ENCODE results near the gene AHNAK2. TPM values are rescaled to one million over a fixed set of nuclear protein-coding genes. Genes with fewer than 3 reads are reported as not detected.

Gene AHNAK2
- total and polyA plus RNA-seq, 2 donors (not counting 1 experiment from before 2014, with no cell fraction given), result not detected

DNA sequence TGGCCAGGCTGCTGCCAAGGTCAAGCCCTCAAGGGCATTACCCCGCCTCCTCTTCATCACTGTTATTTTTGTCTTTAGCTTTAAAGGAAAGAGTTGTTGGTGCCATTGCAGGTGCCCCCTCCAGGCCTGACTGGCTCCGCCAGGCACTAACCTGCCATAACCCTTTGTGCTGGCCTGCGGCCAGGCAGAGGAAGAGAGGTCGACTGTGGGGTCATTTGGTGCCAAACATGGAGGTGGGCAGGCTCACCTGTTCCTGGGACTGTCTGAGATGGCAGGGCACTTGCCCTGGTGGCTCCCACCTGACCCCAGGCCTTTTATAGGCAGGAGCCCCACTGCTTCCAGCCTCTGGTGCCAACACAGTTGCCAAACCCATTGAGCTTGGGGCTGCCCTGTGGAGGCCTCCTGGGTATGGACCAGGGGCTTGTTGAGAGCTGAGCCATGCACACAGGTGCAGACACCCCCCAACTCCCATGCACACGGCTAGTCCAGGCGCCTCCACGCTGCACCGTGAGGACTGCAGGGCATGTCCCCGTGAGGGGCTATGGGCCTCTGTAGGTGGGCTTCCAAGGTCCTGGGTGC is 82.9 kb downstream of the AHNAK2 start:
- no peak overlapping the region for H3K4me3 ChIP-seq (ENCODE audit: control extremely low read depth in 1 of 5, extremely low read depth in 1 of 5, insufficient read depth in 1 of 5, low read depth in 2 of 5, low read length in 4 of 5)
- no peak overlapping the region for H3K27ac ChIP-seq (ENCODE audit: low read length in 2 of 2)
- H3K4me2 ChIP-seq (replicated peaks; ENCODE audit: low read depth, low read length, poor library complexity, severe bottlenecking), result no peak overlapping the region
- Mint-ChIP-seq H3K27me3 (peaks cover 5% of the 10 kb centered on the region), H3K27ac (no peak overlapping the region), H3K9me3 (ENCODE audit: insufficient read depth) (no peaks in the 10 kb centered on the region), H3K4me3 (no peak overlapping the region), H3K4me1 (peaks cover 4% of the 10 kb centered on the region)
- H3K79me2 ChIP-seq (ENCODE audit: control insufficient read depth, insufficient read depth, low read length), result no peaks in the 10 kb centered on the region
- H2AFZ ChIP-seq (ENCODE audit: insufficient read depth, low read depth, low read length, poor library complexity, severe bottlenecking), result no peak overlapping the region
- H3K9me3 ChIP-seq (ENCODE audit: control extremely low read depth in 1 of 3, control insufficient read depth in 2 of 3, insufficient read depth in 1 of 3, low read length in 2 of 3), result no peaks in the 10 kb centered on the region
- intact Hi-C loops (cut with micrococcal nuclease), result no loop called here
- ChIA-PET CTCF (interaction anchor here (0.6 to 4.1 kb wide), 9 partner anchors 13 to 781 kb away, joined by 3 to 34 read pairs (median 4); no protein-coding TSS in a partner anchor), POLR2A (interaction anchor here (1.2 kb wide), 1 partner anchor 32 kb away, joined by 3 read pairs; no protein-coding TSS in a partner anchor)
- peaks cover 0 to 4% (median 0%) of the 10 kb centered on the region in 4 experiments for H3K27me3 ChIP-seq (replicated peaks in 1 of 4; ENCODE audit: control extremely low read depth in 1 of 4, control insufficient read depth in 3 of 4, insufficient read depth in 4 of 4, low read length in 3 of 4)
- 91% methylated on average over 7 of the region's 9 CpGs for WGBS (ENCODE audit: insufficient coverage)
- no peak for ATAC-seq (ENCODE audit: low read depth)
- H3K36me3 ChIP-seq (replicated peaks in 1 of 2; ENCODE audit: control extremely low read depth in 1 of 2, control insufficient read depth in 1 of 2, extremely low read depth in 1 of 2, insufficient read depth in 2 of 2, low read length in 1 of 2), result no peaks in the 10 kb centered on the region
- DNase-seq, result no peak
- no peaks in the 10 kb centered on the region for H4K20me1 ChIP-seq (ENCODE audit: control insufficient read depth, insufficient read depth, low read length, poor library complexity, severe bottlenecking)
- no peak overlapping the region for H3K9ac ChIP-seq (ENCODE audit: low read length)
- peaks cover 0 to 5% of the 10 kb centered on the region in 2 donors for H3K4me1 ChIP-seq (ENCODE audit: control insufficient read depth in 2 of 2, insufficient read depth in 2 of 2, low read length in 2 of 2)
- TF ChIP-seq EZH2 (IDR thresholded peaks at IDR 0.05; ENCODE audit: borderline replicate concordance, insufficient read depth, low read depth, low read length, poor library complexity, severe bottlenecking), result no peak
- no peak for TF ChIP-seq CTCF (IDR thresholded peaks at IDR 0.05)
